ENCODE results near the gene PRKN.

The PRKN gene

DNA sequence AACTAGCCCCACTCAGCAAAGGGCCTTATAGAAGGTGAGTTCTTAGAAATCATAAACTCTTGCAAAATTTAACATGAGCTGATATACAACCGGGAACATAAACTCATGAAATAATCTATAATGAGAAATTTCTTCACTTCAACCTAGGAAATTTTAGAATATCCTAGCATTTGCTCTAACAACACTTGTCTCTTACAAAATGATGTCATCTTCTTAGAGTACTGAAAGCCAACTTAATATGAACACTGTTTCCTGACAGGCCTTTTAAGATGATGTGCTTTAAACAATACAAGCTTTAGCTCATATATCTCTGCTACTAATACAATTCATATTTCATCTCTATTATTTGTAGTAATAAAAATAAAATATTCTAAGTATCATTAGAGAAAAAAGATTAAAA lies 1.1 kb upstream of the PRKN start:
- TF ChIP-seq EZH2phosphoT487 (IDR thresholded peaks at IDR 0.05; ENCODE audit: low read depth) = no peak
- TF ChIP-seq, protein P1, sequence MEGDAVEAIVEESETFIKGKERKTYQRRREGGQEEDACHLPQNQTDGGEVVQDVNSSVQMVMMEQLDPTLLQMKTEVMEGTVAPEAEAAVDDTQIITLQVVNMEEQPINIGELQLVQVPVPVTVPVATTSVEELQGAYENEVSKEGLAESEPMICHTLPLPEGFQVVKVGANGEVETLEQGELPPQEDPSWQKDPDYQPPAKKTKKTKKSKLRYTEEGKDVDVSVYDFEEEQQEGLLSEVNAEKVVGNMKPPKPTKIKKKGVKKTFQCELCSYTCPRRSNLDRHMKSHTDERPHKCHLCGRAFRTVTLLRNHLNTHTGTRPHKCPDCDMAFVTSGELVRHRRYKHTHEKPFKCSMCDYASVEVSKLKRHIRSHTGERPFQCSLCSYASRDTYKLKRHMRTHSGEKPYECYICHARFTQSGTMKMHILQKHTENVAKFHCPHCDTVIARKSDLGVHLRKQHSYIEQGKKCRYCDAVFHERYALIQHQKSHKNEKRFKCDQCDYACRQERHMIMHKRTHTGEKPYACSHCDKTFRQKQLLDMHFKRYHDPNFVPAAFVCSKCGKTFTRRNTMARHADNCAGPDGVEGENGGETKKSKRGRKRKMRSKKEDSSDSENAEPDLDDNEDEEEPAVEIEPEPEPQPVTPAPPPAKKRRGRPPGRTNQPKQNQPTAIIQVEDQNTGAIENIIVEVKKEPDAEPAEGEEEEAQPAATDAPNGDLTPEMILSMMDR (IDR thresholded peaks at IDR 0.05; ENCODE audit: low read depth, low read length) = no peak
- Histone ChIP-seq H3K27ac (ENCODE audit: low read length) (no peak overlapping the region), H3K4me1 (ENCODE audit: low read length) (no peaks in the 10 kb centered on the region), H3K9ac (ENCODE audit: low read length) (no peak overlapping the region), H3K27me3 (ENCODE audit: low read depth, low read length) (no peaks in the 10 kb centered on the region), H2AFZ (ENCODE audit: low read depth, low read length) (no peak overlapping the region), H3K36me3 (replicated peaks; ENCODE audit: low read depth, low read length) (no peaks in the 10 kb centered on the region), H4K20me1 (ENCODE audit: insufficient read depth, low read length) (no peaks in the 10 kb centered on the region), H3K9me3 (ENCODE audit: insufficient read depth, low read length) (no peaks in the 10 kb centered on the region), H3K79me2 (ENCODE audit: low read length) (no peaks in the 10 kb centered on the region), H3K4me2 (ENCODE audit: low read length) (no peak overlapping the region), H3K4me3 (ENCODE audit: low read length) (no peak overlapping the region)

- TF ChIP-seq EZH2phosphoT487 (IDR thresholded peaks at IDR 0.05; ENCODE audit: low read depth) = no peak
- TF ChIP-seq, protein P1 (IDR thresholded peaks at IDR 0.05; ENCODE audit: low read depth, low read length) = no peak
- Histone ChIP-seq H4K20me1 (ENCODE audit: insufficient read depth, low read length) (no peaks in the 10 kb centered on the region), H3K4me1 (ENCODE audit: low read length) (no peaks in the 10 kb centered on the region), H3K9me3 (ENCODE audit: insufficient read depth, low read length) (no peaks in the 10 kb centered on the region), H3K36me3 (replicated peaks; ENCODE audit: low read depth, low read length) (no peaks in the 10 kb centered on the region), H3K4me3 (ENCODE audit: low read length) (no peak overlapping the region), H3K79me2 (ENCODE audit: low read length) (no peaks in the 10 kb centered on the region), H3K27me3 (ENCODE audit: low read depth, low read length) (no peaks in the 10 kb centered on the region), H3K27ac (ENCODE audit: low read length) (no peak overlapping the region), H2AFZ (ENCODE audit: low read depth, low read length) (no peak overlapping the region), H3K9ac (ENCODE audit: low read length) (no peak overlapping the region), H3K4me2 (ENCODE audit: low read length) (no peak overlapping the region)
Observed at GRCh38 chr6:162728197-162728596, 631 bp upstream of the PRKN start.

GRCh38 chr6:162726947-162727321 lies 632 bp downstream of the PRKN start:
- Histone ChIP-seq H2AFZ (ENCODE audit: low read depth, low read length) (no peak overlapping the region), H4K20me1 (ENCODE audit: insufficient read depth, low read length) (no peaks in the 10 kb centered on the region), H3K79me2 (ENCODE audit: low read length) (no peaks in the 10 kb centered on the region), H3K4me2 (ENCODE audit: low read length) (no peak overlapping the region), H3K36me3 (replicated peaks; ENCODE audit: low read depth, low read length) (no peaks in the 10 kb centered on the region), H3K9ac (ENCODE audit: low read length) (no peak overlapping the region), H3K4me1 (ENCODE audit: low read length) (no peaks in the 10 kb centered on the region), H3K27ac (ENCODE audit: low read length) (no peak overlapping the region), H3K4me3 (ENCODE audit: low read length) (no peak overlapping the region), H3K27me3 (ENCODE audit: low read depth, low read length) (no peaks in the 10 kb centered on the region), H3K9me3 (ENCODE audit: insufficient read depth, low read length) (no peaks in the 10 kb centered on the region)
- TF ChIP-seq EZH2phosphoT487 (IDR thresholded peaks at IDR 0.05; ENCODE audit: low read depth) = no peak
- TF ChIP-seq, protein P1 (IDR thresholded peaks at IDR 0.05; ENCODE audit: low read depth, low read length) = no peak

GRCh38 chr6:162722633-162723032 lies 4.9 kb downstream of the PRKN start:
- Histone ChIP-seq H2AFZ (ENCODE audit: low read depth, low read length) (no peak overlapping the region), H3K4me2 (ENCODE audit: low read length) (no peak overlapping the region), H3K79me2 (ENCODE audit: low read length) (no peaks in the 10 kb centered on the region), H3K9ac (ENCODE audit: low read length) (no peak overlapping the region), H3K4me1 (ENCODE audit: low read length) (no peaks in the 10 kb centered on the region), H3K4me3 (ENCODE audit: low read length) (no peak overlapping the region), H4K20me1 (ENCODE audit: insufficient read depth, low read length) (no peaks in the 10 kb centered on the region), H3K27me3 (ENCODE audit: low read depth, low read length) (no peaks in the 10 kb centered on the region), H3K9me3 (ENCODE audit: insufficient read depth, low read length) (no peaks in the 10 kb centered on the region), H3K36me3 (replicated peaks; ENCODE audit: low read depth, low read length) (no peaks in the 10 kb centered on the region), H3K27ac (ENCODE audit: low read length) (no peak overlapping the region)
- no peak for TF ChIP-seq EZH2phosphoT487 (IDR thresholded peaks at IDR 0.05; ENCODE audit: low read depth)
- TF ChIP-seq, protein P1 (IDR thresholded peaks at IDR 0.05; ENCODE audit: low read depth, low read length) = no peak

Measured in OCI-LY3 (cell line).